SK-N-SH (cell line): ENCODE results near the gene TBC1D19. TPM values are rescaled to one million over a fixed set of nuclear protein-coding genes. Genes with fewer than 3 reads are reported as not detected.

ENCODE experiments used
- CTCF ChIA-PET: fragments of 300-600, 350-600 bp; formaldehyde crosslinking; extraction: SDS; loops from one replicate; lab custom pipeline; 2021; lab: Yijun Ruan, JAX
- POLR2A ChIA-PET: fragments of 350-600 bp; sonication (Branson Sonifier 250); formaldehyde crosslinking; extraction: SDS; loops from one replicate; lab custom pipeline; 2020; ENCODE audit warnings: antibody characterized with exemption, inconsistent platforms; lab: Yijun Ruan, JAX
- DNase-seq: peaks from one replicate; pipeline ENCODE4 v3.0.0; 2012
- H2AFZ ChIP-seq: fragments of 200-600 bp; sonication (generic); 2 replicates; pipeline ENCODE4 v1.8.1; 2016; ENCODE audit warnings: antibody characterized with exemption, mild to moderate bottlenecking, low read depth
- H3F3A ChIP-seq: fragments of 200-600 bp; sonication (generic); replicated peaks from 2 replicates; pipeline ENCODE3; 2016; ENCODE audit warnings: antibody characterized with exemption, mild to moderate bottlenecking; ENCODE audit not compliant: insufficient read depth
- H3K27ac ChIP-seq, 2 experiments: fragments of 200-500 bp in 1 of 2; fragments of 200-600 bp in 1 of 2; sonication (Bioruptor generic) in 1 of 2; sonication (generic), shearing (Covaris generic) in 1 of 2; 2 replicates each; pipeline versions ENCODE4 v1.5.1 to v1.6.1; 2014 to 2016; ENCODE audit warnings: low read depth in 2 of 2, inconsistent platforms in 1 of 2, low read length in 1 of 2, mild to moderate bottlenecking in 1 of 2, mixed read lengths in 1 of 2
- H3K27me3 ChIP-seq: fragments of 200-600 bp; sonication (generic), shearing (Covaris generic); 2 replicates; pipeline ENCODE4 v1.6.1; 2016; ENCODE audit warnings: mixed run types; ENCODE audit not compliant: insufficient read depth
- H3K36me3 ChIP-seq, 2 experiments: fragments of 200-500 bp in 1 of 2; fragments of 200-600 bp in 1 of 2; sonication (Bioruptor generic) in 1 of 2; sonication (generic) in 1 of 2; replicated peaks in 1 of 2; 2 replicates each; pipeline versions ENCODE3 to v1.5.1; 2014 to 2016; ENCODE audit warnings: low read length in 1 of 2, mild to moderate bottlenecking in 1 of 2; ENCODE audit not compliant: insufficient read depth in 2 of 2, control insufficient read depth in 1 of 2
- H3K4me1 ChIP-seq, 2 experiments: fragments of 200-500 bp in 1 of 2; fragments of 200-600 bp in 1 of 2; sonication (Bioruptor generic) in 1 of 2; sonication (generic), shearing (Covaris generic) in 1 of 2; 2 replicates each; pipeline versions ENCODE4 v1.5.1 to v1.6.1; 2014 to 2016; ENCODE audit warnings: low read depth in 1 of 2, low read length in 1 of 2, mixed run types in 1 of 2; ENCODE audit not compliant: insufficient read depth in 2 of 2, control insufficient read depth in 1 of 2
- H3K4me2 ChIP-seq: fragments of 200-600 bp; sonication (generic), shearing (Covaris generic); 2 replicates; pipeline ENCODE4 v1.6.1; 2017; ENCODE audit warnings: mixed run types
- H3K4me3 ChIP-seq, 2 experiments: fragments of 200-500 bp in 1 of 2; fragments of 200-600 bp in 1 of 2; sonication (Bioruptor generic) in 1 of 2; sonication (generic), shearing (Covaris generic) in 1 of 2; 2 replicates each; pipeline versions ENCODE4 v1.5.1 to v1.8.1; 2014 to 2016; ENCODE audit warnings: low read depth in 2 of 2, inconsistent platforms in 1 of 2, low read length in 1 of 2, mild to moderate bottlenecking in 1 of 2, mixed read lengths in 1 of 2, moderate library complexity in 1 of 2
- H3K79me2 ChIP-seq: fragments of 200-600 bp; sonication (generic); 2 replicates; pipeline ENCODE4 v1.8.1; 2017; ENCODE audit warnings: mild to moderate bottlenecking; ENCODE audit not compliant: insufficient read depth
- H3K9ac ChIP-seq: fragments of 200-600 bp; sonication (generic); 2 replicates; pipeline ENCODE4 v1.6.1; 2017; ENCODE audit warnings: mixed run types
- H3K9me2 ChIP-seq: fragments of 200-600 bp; sonication (generic); 2 replicates; pipeline ENCODE4 v1.6.1; 2017; ENCODE audit warnings: mixed run types
- H3K9me3 ChIP-seq: fragments of 200-600 bp; sonication (generic); 2 replicates; pipeline ENCODE4 v1.6.1; 2017; ENCODE audit warnings: mixed run types, mild to moderate bottlenecking, moderate library complexity
- H4K20me1 ChIP-seq: fragments of 200-600 bp; sonication (generic); 2 replicates; pipeline ENCODE4 v1.6.1; 2017; ENCODE audit warnings: mild to moderate bottlenecking, mixed run types; ENCODE audit not compliant: insufficient read depth
- CHD2 ChIP-seq: fragments of 150-350 bp; IDR thresholded peaks from 2 replicates; pipeline ENCODE4 v1.6.1; 2018; ENCODE audit warnings: low read length; ENCODE audit not compliant: partially characterized antibody
- ELF1 ChIP-seq: IDR thresholded peaks from 2 replicates; pipeline ENCODE4 v1.4.0; 2012
- EP300 ChIP-seq, 2 experiments: IDR thresholded peaks; 2 replicates each; pipeline versions ENCODE4 v1.4.0 to v1.6.1; 2012; ENCODE audit warnings: borderline replicate concordance in 1 of 2, low read depth in 1 of 2, low read length in 1 of 2
- EZH2phosphoT487 ChIP-seq: fragments of 200-600 bp; sonication (generic); IDR thresholded peaks from 2 replicates; pipeline ENCODE4 v1.6.1; 2017; ENCODE audit warnings: low read depth, mixed run types, mild to moderate bottlenecking, antibody characterized with exemption, moderate library complexity, borderline replicate concordance
- FOSL2 ChIP-seq: IDR thresholded peaks from 2 replicates; pipeline ENCODE4 v1.4.0; 2012; ENCODE audit warnings: low read depth, mild to moderate bottlenecking, moderate library complexity, borderline replicate concordance
- FOXJ3 ChIP-seq: sonication (generic); formaldehyde crosslinking; IDR thresholded peaks from 2 replicates; pipeline ENCODE4 v1.5.1; 2020; ENCODE audit warnings: mild to moderate bottlenecking, missing genetic modification reagents
- GABPA ChIP-seq: IDR thresholded peaks from 2 replicates; pipeline ENCODE4 v1.4.0; 2012; ENCODE audit warnings: low read depth, mild to moderate bottlenecking
- GATA2 ChIP-seq: sonication (generic); formaldehyde crosslinking; IDR thresholded peaks from 2 replicates; pipeline ENCODE4 v1.5.0; 2020; ENCODE audit warnings: mild to moderate bottlenecking, missing genetic modification reagents
- IRF3 ChIP-seq: fragments of 150-350 bp; IDR thresholded peaks from 2 replicates; pipeline ENCODE4 v1.6.1; 2016; ENCODE audit warnings: mild to moderate bottlenecking, low read depth, low read length
- MAX ChIP-seq: IDR thresholded peaks from 2 replicates; pipeline ENCODE4 v1.4.0; 2012; ENCODE audit warnings: low read depth
- MEF2A ChIP-seq: IDR thresholded peaks from 2 replicates; pipeline ENCODE4 v1.4.0; 2012; ENCODE audit warnings: low read depth, borderline replicate concordance
- NFIC ChIP-seq: IDR thresholded peaks from 2 replicates; pipeline ENCODE4 v1.4.0; 2012; ENCODE audit warnings: borderline replicate concordance
- POLR2AphosphoS5 ChIP-seq: IDR thresholded peaks from 2 replicates; pipeline ENCODE4 v1.6.1; 2012; ENCODE audit warnings: low read depth, low read length
- RAD21 ChIP-seq: IDR thresholded peaks from 2 replicates; pipeline ENCODE4 v1.6.1; 2012; ENCODE audit warnings: mild to moderate bottlenecking, low read length
- REST ChIP-seq: IDR thresholded peaks from 2 replicates; pipeline ENCODE4 v1.6.1; 2012; ENCODE audit warnings: mild to moderate bottlenecking, low read depth, low read length, moderate library complexity
- RFX5 ChIP-seq: IDR thresholded peaks from 2 replicates; pipeline ENCODE4 v1.6.1; 2012; ENCODE audit warnings: mild to moderate bottlenecking, improper control_type of control experiment, low read length
- RXRA ChIP-seq: IDR thresholded peaks from 2 replicates; pipeline ENCODE4 v1.4.0; 2012; ENCODE audit warnings: low read depth, mild to moderate bottlenecking, borderline replicate concordance
- SIN3A ChIP-seq: IDR thresholded peaks from 2 replicates; pipeline ENCODE4 v1.6.1; 2012; ENCODE audit warnings: low read depth, mild to moderate bottlenecking, low read length, moderate library complexity, borderline replicate concordance
- SMC3 ChIP-seq: IDR thresholded peaks from 2 replicates; pipeline ENCODE4 v1.6.1; 2012; ENCODE audit warnings: low read depth, low read length, improper control_type of control experiment
- TAF1 ChIP-seq: IDR thresholded peaks from 2 replicates; pipeline ENCODE4 v1.6.1; 2012; ENCODE audit warnings: low read depth, mild to moderate bottlenecking, low read length, moderate library complexity, borderline replicate concordance
- TEAD4 ChIP-seq: IDR thresholded peaks from 2 replicates; pipeline ENCODE4 v1.4.0; 2012; ENCODE audit warnings: mild to moderate bottlenecking, borderline replicate concordance; ENCODE audit not compliant: insufficient read depth
- USF1 ChIP-seq: IDR thresholded peaks from 2 replicates; pipeline ENCODE4 v1.4.0; 2012; ENCODE audit warnings: low read depth, borderline replicate concordance
- ZBTB33 ChIP-seq: IDR thresholded peaks from 2 replicates; pipeline ENCODE4 v1.4.0; 2012; ENCODE audit warnings: low read depth, borderline replicate concordance
- WGBS: methylation state at CpG from one replicate; pipeline ENCODE4 v1.1.6; 2017; ENCODE audit warnings: low lambda C conversion rate; 5-methylcytosine and 5-hydroxymethylcytosine counted together
- polyA plus RNA-seq, 3 experiments: library from polyadenylated mRNA; depleted of rRNA; stranded (reverse); fragments of >200 nt; gene quantifications; 2 replicates each; pipeline ENCODE4 v1.2.3, GENCODE V29; 2012

TBC1D19 gene
- polyA plus RNA-seq, 1 of the 3 experiments (the other 2 are of a cell fraction) = 4.2 TPM

GRCh38 chr4:26583865-26584652 is at the start of gene TBC1D19 (continued):
- TF ChIP-seq EP300 (IDR thresholded peaks at IDR 0.05; ENCODE audit: borderline replicate concordance in 1 of 2, low read depth in 1 of 2, low read length in 1 of 2) (peak; percentile 15 to 48; a peak in 2 of 4 replicates), FOSL2 (peak; percentile 49; the same call in 1 of the 2 replicates), TAF1 (peak; percentile 98), ELF1 (peak; percentile 71), USF1 (peak; percentile 35; the same call in 1 of the 2 replicates), POLR2AphosphoS5 (peak; percentile 81), CHD2 (peak; percentile 93), SIN3A (peak; percentile 85; the same call in 1 of the 2 replicates), TEAD4 (no peak), EZH2phosphoT487 (no peak), GATA2 (CRISPR knock-in tag) (no peak), RAD21 (peak; percentile 36), NFIC (no peak), SMC3 (peak; percentile 48), MAX (peak; percentile 79), RFX5 (peak; percentile 77)

- Histone ChIP-seq H3K4me2 (no peak overlapping the region), H3K9me3 (no peaks in the 10 kb centered on the region), H3K4me1 (no peaks in the 10 kb centered on the region; a peak in 1 of 4 replicates), H3K36me3 (no peaks in the 10 kb centered on the region), H3K4me3 (no peak overlapping the region), H3K9ac (no peak overlapping the region), H3K27me3 (no peaks in the 10 kb centered on the region), H3F3A (no peaks in the 10 kb centered on the region), H2AFZ (no peak overlapping the region), H4K20me1 (no peaks in the 10 kb centered on the region), H3K9me2 (no peaks in the 10 kb centered on the region), H3K27ac (no peak overlapping the region), H3K79me2 (no peaks in the 10 kb centered on the region)
- WGBS = 20% methylated on average over 3 of the region's 3 CpGs
- CTCF ChIA-PET = no interaction called here
- POLR2A ChIA-PET = no interaction called here
- DNase-seq = no peak
- no peak for TF ChIP-seq TAF1
- TF ChIP-seq NFIC = no peak; the same call in 1 of the 2 replicates
- no peak for TF ChIP-seq GABPA
- TF ChIP-seq SIN3A = no peak
- TF ChIP-seq IRF3 = no peak
- no peak for TF ChIP-seq MEF2A
- TF ChIP-seq TEAD4 = no peak
- no peak for TF ChIP-seq REST
- TF ChIP-seq ZBTB33 = no peak
- TF ChIP-seq RXRA = no peak
- TF ChIP-seq EP300 (IDR thresholded peaks at IDR 0.05; ENCODE audit: borderline replicate concordance in 1 of 2, low read depth in 1 of 2, low read length in 1 of 2) = no peak
- no peak for TF ChIP-seq RAD21
- no peak for TF ChIP-seq FOXJ3 (CRISPR knock-in tag)
Measured at GRCh38 chr4:26542991-26543390, 40.9 kb upstream of the TBC1D19 start.
